HepG2 (cell line): ENCODE data around the gene POU5F1. TPM values are rescaled to one million over a fixed set of nuclear protein-coding genes. Genes with fewer than 3 reads are reported as not detected.

Experiments used
- ATF6 ChIP-seq: sonication (generic); formaldehyde crosslinking; conservative IDR thresholded peaks from 2 replicates; pipeline ENCODE4 v1.4.0; 2020; ENCODE audit warnings: missing genetic modification reagents
- CREB1 ChIP-seq, 2 experiments: fragments of 450-650 bp in 1 of 2; IDR thresholded peaks; 2 replicates each; pipeline ENCODE4 v1.6.1; 2016 to 2017; ENCODE audit warnings: control low read depth in 1 of 2, mild to moderate bottlenecking in 1 of 2, missing compliant biosample characterization in 1 of 2, missing genetic modification characterization in 1 of 2
- EP300 ChIP-seq, 3 experiments: sonication (generic) in 1 of 3; formaldehyde crosslinking in 1 of 3; IDR thresholded peaks; 2 replicates each; pipeline versions ENCODE4 v1.5.1 to v1.6.1; 2011 to 2020; ENCODE audit warnings: low read depth in 2 of 3, low read length in 2 of 3, borderline replicate concordance in 1 of 3, improper control_type of control experiment in 1 of 3, mild to moderate bottlenecking in 1 of 3, missing genetic modification reagents in 1 of 3, moderate library complexity in 1 of 3
- FOXA3 ChIP-seq: IDR thresholded peaks from 2 replicates; pipeline ENCODE4 v1.6.1; 2016; ENCODE audit warnings: missing genetic modification reagents, missing compliant biosample characterization
- HHEX ChIP-seq: IDR thresholded peaks from 2 replicates; pipeline ENCODE4 v1.6.1; 2016; ENCODE audit warnings: control low read depth
- HMG20A ChIP-seq: IDR thresholded peaks from 2 replicates; pipeline ENCODE4 v1.6.1; 2016; ENCODE audit warnings: borderline replicate concordance
- HNF1A ChIP-seq, 2 experiments: sonication (generic) in 1 of 2; formaldehyde crosslinking in 1 of 2; IDR thresholded peaks; 2 replicates each; pipeline versions ENCODE4 v1.4.0 to v1.6.1; 2016 to 2020; ENCODE audit warnings: borderline replicate concordance in 1 of 2, low read depth in 1 of 2, mild to moderate bottlenecking in 1 of 2, missing genetic modification reagents in 1 of 2
- KLF6 ChIP-seq: IDR thresholded peaks from 2 replicates; pipeline ENCODE4 v1.8.0; 2016; ENCODE audit warnings: missing biosample characterization, missing genetic modification reagents
- MYPOP ChIP-seq: sonication (generic); formaldehyde crosslinking; IDR thresholded peaks from 2 replicates; pipeline ENCODE4 v1.8.1; 2023; ENCODE audit warnings: mild to moderate bottlenecking, moderate library complexity, missing genetic modification reagents
- NCOA2 ChIP-seq: sonication (generic); formaldehyde crosslinking; IDR thresholded peaks from 2 replicates; pipeline ENCODE4 v1.8.0; 2022; ENCODE audit warnings: inconsistent platforms
- NFATC3 ChIP-seq: sonication (generic); formaldehyde crosslinking; IDR thresholded peaks from 2 replicates; pipeline ENCODE4 v1.5.1; 2020; ENCODE audit warnings: mild to moderate bottlenecking, missing genetic modification reagents
- SIX4 ChIP-seq: sonication (generic); formaldehyde crosslinking; IDR thresholded peaks from 2 replicates; pipeline ENCODE4 v1.4.0; 2020; ENCODE audit warnings: missing genetic modification reagents
- SRY ChIP-seq: sonication (generic); formaldehyde crosslinking; IDR thresholded peaks from 2 replicates; pipeline ENCODE4 v1.8.0; 2022; ENCODE audit warnings: mild to moderate bottlenecking, missing genetic modification reagents
- ZNF276 ChIP-seq: sonication (generic); formaldehyde crosslinking; IDR thresholded peaks from 2 replicates; pipeline ENCODE4 v1.4.0; 2020; ENCODE audit warnings: mild to moderate bottlenecking, low read depth, missing genetic modification reagents
- ZNF30 ChIP-seq: sonication (generic); formaldehyde crosslinking; IDR thresholded peaks from 2 replicates; pipeline ENCODE4 v1.5.0; 2020; ENCODE audit warnings: mild to moderate bottlenecking, missing genetic modification reagents
- ZNF549 ChIP-seq: sonication (generic); formaldehyde crosslinking; IDR thresholded peaks from 2 replicates; pipeline ENCODE4 v1.5.0; 2020; ENCODE audit warnings: missing genetic modification reagents
- ZNF644 ChIP-seq: IDR thresholded peaks from 2 replicates; pipeline ENCODE4 v1.6.1; 2016; ENCODE audit warnings: low read depth
- ZNF737 ChIP-seq: sonication (generic); formaldehyde crosslinking; IDR thresholded peaks from 2 replicates; pipeline ENCODE4 v1.5.0; 2020; ENCODE audit warnings: missing genetic modification reagents, mild to moderate bottlenecking, borderline replicate concordance
- ZNF768 ChIP-seq: sonication (generic); formaldehyde crosslinking; IDR thresholded peaks from 2 replicates; pipeline ENCODE4 v1.4.0; 2020; ENCODE audit warnings: missing genetic modification reagents
- ZZZ3 ChIP-seq: sonication (generic); formaldehyde crosslinking; IDR thresholded peaks from 2 replicates; pipeline ENCODE4 v1.4.0; 2020; ENCODE audit warnings: missing genetic modification reagents, mild to moderate bottlenecking, borderline replicate concordance
- polyA plus RNA-seq, 8 experiments: library from polyadenylated mRNA; depleted of rRNA in 3 of 8; stranded (reverse) in 7 of 8; unstranded in 1 of 8; fragments of >200 nt; fragmentation: Illumina TruSeq in 4 of 8; extraction: Trizol in 4 of 8; gene quantifications; 2 replicates each; pipeline versions ENCODE4 v1.2.1 to v1.2.3, GENCODE V29; 2011 to 2016; ENCODE audit warnings: low read depth in 4 of 8, missing spikeins in 1 of 8, mixed read lengths in 1 of 8; ENCODE audit not compliant: insufficient read depth in 1 of 8
- total RNA-seq, 5 experiments: library from RNA; depleted of rRNA; stranded (reverse); fragments of >200 nt; fragmentation: Illumina TruSeq; extraction: Trizol; gene quantifications; 2 replicates each; pipeline ENCODE4 v1.2.3, GENCODE V29; 2016; ENCODE audit warnings: low read depth in 1 of 5

Gene POU5F1
- total and polyA plus RNA-seq, 2 of the 13 experiments (the other 11 are each of a cell fraction or from before 2014, with no cell fraction given) = 2.5 to 7.2 TPM

- TF ChIP-seq ZNF644 (CRISPR knock-in tag) (no peak), SRY (no peak), ZNF30 (CRISPR knock-in tag) (no peak), ZNF768 (CRISPR knock-in tag) (no peak), ZZZ3 (CRISPR knock-in tag) (no peak), ZNF276 (no peak), ZNF737 (CRISPR knock-in tag) (no peak), HHEX (0 out of 2 replicates have a peak, but pooled peaks have one; percentile 67), CREB1 (IDR thresholded peaks at IDR 0.05) (peak; percentile 19; the same call in 1 of the 2 replicates), CREB1 (CRISPR knock-in tag; IDR thresholded peaks at IDR 0.05) (peak; percentile 22; the same call in 1 of the 2 replicates), KLF6 (CRISPR knock-in tag) (0 out of 2 replicates have a peak, but pooled peaks have one; percentile 16), HNF1A (IDR thresholded peaks at IDR 0.05; ENCODE audit: low read depth) (0 out of 2 replicates have a peak, but pooled peaks have one; percentile 19), HNF1A (CRISPR knock-in tag; IDR thresholded peaks at IDR 0.05; ENCODE audit: borderline replicate concordance) (no peak; the same call in 1 of the 2 replicates), NFATC3 (no peak), FOXA3 (CRISPR knock-in tag) (peak; percentile 93), ATF6 (no peak), MYPOP (CRISPR knock-in tag) (0 out of 2 replicates have a peak, but pooled peaks have one; percentile 4), NCOA2 (no peak), EP300 (IDR thresholded peaks at IDR 0.05; ENCODE audit: low read depth in 2 of 2, low read length in 2 of 2) (peak in 1 of 2 experiments; percentile 41; a peak in 1 of 4 replicates), EP300 (CRISPR knock-in tag; IDR thresholded peaks at IDR 0.05; ENCODE audit: borderline replicate concordance) (no peak), SIX4 (CRISPR knock-in tag) (no peak), ZNF549 (CRISPR knock-in tag) (no peak), HMG20A (CRISPR knock-in tag) (peak; percentile 69; the same call in 1 of the 2 replicates)
Observed at GRCh38 chr6:31203345-31203979, 33.0 kb upstream of the POU5F1 start (continued).
